Tibial nerve (tissue), 4 donors: ENCODE data around the gene VAMP8. TPM values are rescaled to one million over a fixed set of nuclear protein-coding genes. Genes with fewer than 3 reads are reported as not detected.

Source experiments
- DNase-seq, 2 donors: peaks; one replicate each; pipeline ENCODE4 v3.0.0-alpha.2; 2019; ENCODE audit warnings: low spot score in 2 of 2
- H3K27ac ChIP-seq, 4 donors: fragments of 200-600 bp; sonication (generic) in 3 of 4; one replicate each; pipeline ENCODE4 v1.5.1; 2017 to 2019; ENCODE audit warnings: mild to moderate bottlenecking in 1 of 4
- H3K27me3 ChIP-seq, 2 donors: fragments of 200-600 bp; sonication (generic) in 1 of 2; one replicate each; pipeline versions ENCODE4 v1.5.1 to v1.6.0; 2017 to 2019
- H3K36me3 ChIP-seq, 3 donors: fragments of 200-600 bp; sonication (generic); one replicate each; pipeline ENCODE4 v1.5.1; 2018 to 2019
- H3K4me1 ChIP-seq, 4 donors: fragments of 200-600 bp; sonication (generic) in 3 of 4; one replicate each; pipeline ENCODE4 v1.5.1; 2017 to 2019
- H3K4me3 ChIP-seq, 4 donors: fragments of 200-600 bp; sonication (generic) in 3 of 4; one replicate each; pipeline ENCODE4 v1.5.1; 2017 to 2019; ENCODE audit warnings: mild to moderate bottlenecking in 1 of 4, moderate library complexity in 1 of 4
- H3K9me3 ChIP-seq, 4 donors: fragments of 200-600 bp; sonication (generic) in 3 of 4; one replicate each; pipeline ENCODE4 v1.5.1; 2017 to 2019
- CTCF ChIP-seq, 5 experiments: fragments of 200-600 bp in 3 of 5; fragments of 450-650 bp in 2 of 5; sonication (generic) in 3 of 5; IDR thresholded peaks; one replicate each; pipeline ENCODE4 v1.5.1; 2016 to 2019; ENCODE audit warnings: antibody characterized with exemption in 5 of 5, mild to moderate bottlenecking in 3 of 5, moderate library complexity in 2 of 5
- EP300 ChIP-seq, 2 donors: sonication (generic); formaldehyde crosslinking; IDR thresholded peaks; one replicate each; pipeline ENCODE4 v1.6.1; 2017; ENCODE audit warnings: antibody characterized with exemption in 2 of 2, mild to moderate bottlenecking in 1 of 2
- POLR2A ChIP-seq, 2 donors: fragments of 450-650 bp; IDR thresholded peaks; one replicate each; pipeline ENCODE4 v1.6.1; 2017; ENCODE audit warnings: antibody characterized with exemption in 2 of 2, mild to moderate bottlenecking in 2 of 2, moderate library complexity in 2 of 2
- WGBS, 2 donors: methylation state at CpG; one replicate each; pipeline ENCODE4 v1.1.5; 2018; 5-methylcytosine and 5-hydroxymethylcytosine counted together
- total RNA-seq, 4 donors: library from RNA; depleted of rRNA; stranded (reverse); fragments of >200 nt; gene quantifications; one replicate each; pipeline ENCODE4 v1.1.0, GENCODE V29; 2016

VAMP8 gene
- total RNA-seq, 4 donors from 2014 or later, result 4.3 to 24.0 (median 11.8) TPM

DNA sequence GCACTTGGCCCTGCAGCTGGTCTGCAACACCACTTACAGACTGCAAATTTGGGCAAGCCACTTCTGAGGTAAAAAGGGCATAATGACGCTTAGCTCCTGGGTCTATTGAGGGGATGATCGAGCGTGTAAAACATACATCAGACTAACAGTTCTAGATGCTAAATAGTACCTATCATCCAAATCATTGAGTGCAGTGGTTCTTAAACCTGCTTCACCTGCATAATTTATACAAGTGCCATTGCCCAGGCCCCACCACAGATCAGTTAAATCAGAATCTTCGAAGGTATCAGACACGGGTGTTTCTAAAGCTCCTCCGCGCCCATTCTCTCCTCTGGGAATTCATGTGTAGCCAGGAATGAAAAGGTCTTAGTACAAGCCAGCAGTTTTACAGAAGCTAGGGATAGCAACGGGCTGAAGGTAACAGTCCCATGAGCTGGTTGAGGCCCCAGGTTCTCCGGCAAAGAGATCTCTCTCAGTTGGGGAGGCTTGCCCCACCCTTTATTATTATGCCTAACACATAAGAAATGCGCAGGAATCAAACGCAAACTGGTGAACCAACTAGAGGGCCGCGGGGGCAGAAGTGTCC lies 17.4 kb downstream of the VAMP8 start:
- Histone ChIP-seq H3K27me3 (no peaks in the 10 kb centered on the region), H3K4me3 (peak overlapping the region; percentile 73 to 90 (median 82)), H3K27ac (peak overlapping the region; percentile 86 to 95 (median 92)), H3K9me3 (no peaks in the 10 kb centered on the region), H3K36me3 (peaks cover 0 to 31% (median 4%) of the 10 kb centered on the region in 3 donors), H3K4me1 (peaks cover 0 to 67% (median 44%) of the 10 kb centered on the region in 4 donors)
- DNase-seq, result no peak
- WGBS, 2 donors, result 15 to 17% methylated on average over 11 to 13 of the region's 13 CpGs
- TF ChIP-seq POLR2A (IDR thresholded peaks at IDR 0.05), result no peak

DNA sequence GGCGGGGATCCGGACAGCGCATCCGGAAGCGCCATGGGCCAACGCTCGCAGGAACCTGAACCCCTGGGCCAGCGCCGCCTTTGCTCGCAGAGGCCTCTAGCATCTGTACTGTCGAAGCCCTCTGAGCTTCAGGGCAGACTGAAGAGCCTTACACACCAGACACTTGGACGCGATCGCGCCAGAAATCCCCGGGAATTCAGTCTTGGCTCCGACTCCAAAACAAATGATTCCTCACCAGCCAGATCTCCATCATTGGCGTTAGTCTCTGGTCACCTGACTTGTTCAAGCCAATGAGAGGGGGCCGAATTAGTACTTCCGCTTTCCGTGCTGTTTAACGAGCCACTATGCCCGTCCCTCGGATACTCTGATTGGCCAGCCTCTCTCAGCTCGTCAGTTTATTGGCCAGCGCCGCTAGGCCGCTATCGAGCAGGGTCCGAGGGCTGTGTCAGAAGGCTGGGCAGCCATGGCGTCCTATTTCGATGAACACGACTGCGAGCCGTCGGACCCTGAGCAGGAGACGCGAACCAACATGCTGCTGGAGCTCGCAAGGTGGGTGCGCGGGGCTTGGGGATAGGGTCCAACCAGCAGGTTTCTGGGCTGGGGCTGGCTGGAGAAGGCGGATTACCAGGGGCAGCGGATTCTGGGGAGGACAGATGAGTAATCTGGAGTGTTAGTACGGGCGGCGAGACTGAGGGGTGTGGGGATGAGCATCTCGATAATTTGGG lies 18.1 kb downstream of the VAMP8 start, which contains the start of gene RNF181:
Gene RNF181 (plus strand): TSS at position 445 of the 725 bp plus-strand sequence. CDS start 19 bp downstream, at position 464.
- Histone ChIP-seq H3K36me3 (peaks cover 0 to 37% (median 4%) of the 10 kb centered on the region in 3 donors), H3K9me3 (no peaks in the 10 kb centered on the region), H3K4me1 (peaks cover 0 to 67% (median 37%) of the 10 kb centered on the region in 4 donors), H3K27me3 (no peaks in the 10 kb centered on the region), H3K4me3 (peak within 1 kb of the TSS; percentile 73 to 90 (median 82)), H3K27ac (peak within 1 kb of the TSS; percentile 86 to 95 (median 92))
- DNase-seq, result peak; percentile 90 to 97
- 0% methylated on average over 41 to 45 of the region's 47 CpGs for WGBS, 2 donors
- TF ChIP-seq EP300 (IDR thresholded peaks at IDR 0.05) (peak; percentile 40 to 94), POLR2A (IDR thresholded peaks at IDR 0.05) (peak; percentile 82 to 93), CTCF (IDR thresholded peaks at IDR 0.05) (peak in 1 of 5 experiments; percentile 27)

GRCh38 chr2:85596026-85596333 lies 18.6 kb downstream of the VAMP8 start:
- H3K27me3 ChIP-seq, result no peaks in the 10 kb centered on the region
- peaks cover 0 to 67% (median 32%) of the 10 kb centered on the region in 4 donors for H3K4me1 ChIP-seq
- peaks cover 0 to 42% (median 4%) of the 10 kb centered on the region in 3 donors for H3K36me3 ChIP-seq
- TF ChIP-seq POLR2A (IDR thresholded peaks at IDR 0.05), result no peak
- TF ChIP-seq EP300 (IDR thresholded peaks at IDR 0.05), result no peak
- TF ChIP-seq CTCF (IDR thresholded peaks at IDR 0.05), result no peak
- WGBS, 2 donors, result 2 to 4% methylated on average over 10 of the region's 10 CpGs
- no peaks in the 10 kb centered on the region for H3K9me3 ChIP-seq
- peak overlapping the region; percentile 73 to 90 (median 82) for H3K4me3 ChIP-seq
- no peak for DNase-seq
- H3K27ac ChIP-seq, result peak overlapping the region; percentile 86 to 95 (median 92)

GRCh38 chr2:85596486-85597143 lies 19.2 kb downstream of the VAMP8 start:
- Histone ChIP-seq H3K4me3 (peak overlapping the region; percentile 73 to 90 (median 82)), H3K27me3 (no peaks in the 10 kb centered on the region), H3K27ac (peak overlapping the region in 3 of 4 donors; percentile 28 to 93 (median 92)), H3K4me1 (peaks cover 0 to 67% (median 28%) of the 10 kb centered on the region in 4 donors), H3K36me3 (peaks cover 0 to 43% (median 4%) of the 10 kb centered on the region in 3 donors), H3K9me3 (no peaks in the 10 kb centered on the region)
- WGBS, 2 donors, result 42 to 44% methylated on average over 3 of the region's 3 CpGs
- DNase-seq, result no peak
- no peak for TF ChIP-seq EP300 (IDR thresholded peaks at IDR 0.05)
- TF ChIP-seq POLR2A (IDR thresholded peaks at IDR 0.05), result no peak
- TF ChIP-seq CTCF (IDR thresholded peaks at IDR 0.05), result no peak

- no peak for DNase-seq
- H3K36me3 ChIP-seq, result peaks cover 0 to 43% (median 4%) of the 10 kb centered on the region in 3 donors
- whole genome bisulfite sequencing, 2 donors, result 69 to 73% methylated on average over 5 of the region's 5 CpGs
- TF ChIP-seq CTCF (IDR thresholded peaks at IDR 0.05), result no peak
- TF ChIP-seq POLR2A (IDR thresholded peaks at IDR 0.05), result no peak
- TF ChIP-seq EP300 (IDR thresholded peaks at IDR 0.05), result no peak
- H3K4me3 ChIP-seq, result no peak overlapping the region
- peaks cover 0 to 65% (median 23%) of the 10 kb centered on the region in 4 donors for H3K4me1 ChIP-seq
- no peaks in the 10 kb centered on the region for H3K9me3 ChIP-seq
- peak overlapping the region in 1 of 4 donors; percentile 28 for H3K27ac ChIP-seq
- H3K27me3 ChIP-seq, result no peaks in the 10 kb centered on the region
Measured at GRCh38 chr2:85597241-85597640, 19.9 kb downstream of the VAMP8 start.
